Vagina (tissue), 2 donors: ENCODE results near the gene LRCH1.

Experiments used
- CTCF ChIP-seq, 3 experiments: fragments of 450-650 bp in 2 of 3; fragments of 200-600 bp in 1 of 3; sonication (generic) in 1 of 3; IDR thresholded peaks; one replicate each; pipeline ENCODE4 v1.5.1; 2017 to 2019; ENCODE audit warnings: antibody characterized with exemption in 3 of 3, mild to moderate bottlenecking in 2 of 3, moderate library complexity in 2 of 3
- POLR2AphosphoS5 ChIP-seq, 2 donors: sonication (generic); formaldehyde crosslinking; IDR thresholded peaks; one replicate each; pipeline ENCODE4 v1.9.0; 2017; ENCODE audit warnings: antibody characterized with exemption in 2 of 2, mild to moderate bottlenecking in 2 of 2, low read depth in 1 of 2; ENCODE audit not compliant: insufficient read depth in 1 of 2

GRCh38 chr13:46641274-46642081 is 88.5 kb downstream of the LRCH1 start:
- no peak for TF ChIP-seq CTCF (IDR thresholded peaks at IDR 0.05)
- TF ChIP-seq POLR2AphosphoS5 (IDR thresholded peaks at IDR 0.05; ENCODE audit: insufficient read depth in 1 of 2, low read depth in 1 of 2): peak in 1 of 2 donors; percentile 64
